ENCODE results near the gene TLCD3B. TPM values are rescaled to one million over a fixed set of nuclear protein-coding genes. Genes with fewer than 3 reads are reported as not detected.

The TLCD3B gene
- total RNA-seq, 1 donor from 2014 or later: 1.5 TPM

- H3K36me3 Mint-ChIP-seq (ENCODE audit: insufficient read depth): peaks cover 12% of the 10 kb centered on the region
- no peaks in the 10 kb centered on the region for H3K9me3 Mint-ChIP-seq (ENCODE audit: low read depth)
- DNase-seq (ENCODE audit: low spot score, unreplicated experiment): peak; percentile 78
- peak within 1 kb of the TSS; percentile 92 for H3K4me3 Mint-ChIP-seq (ENCODE audit: low read depth)
- H3K27ac Mint-ChIP-seq: peak within 1 kb of the TSS; percentile 94
- H3K27me3 Mint-ChIP-seq: no peaks in the 10 kb centered on the region
- TF ChIP-seq CTCF (IDR thresholded peaks at IDR 0.05; ENCODE audit: unreplicated experiment): peak; percentile 18
- H3K4me1 Mint-ChIP-seq (ENCODE audit: low read depth): peaks cover 15% of the 10 kb centered on the region
These were observed 44.6 kb upstream of the TLCD3B start, which contains the start of gene PPP4C for GRCh38 chr16:30075503-30076275. TSS of gene PPP4C (plus strand) at chr16:30075994. CDS start at chr16:30076378, 384 bp downstream.

- DNase-seq (ENCODE audit: low spot score, unreplicated experiment): no peak
- Mint-ChIP-seq H3K36me3 (ENCODE audit: insufficient read depth) (peaks cover 20% of the 10 kb centered on the region), H3K27ac (peak overlapping the region; percentile 16), H3K4me3 (ENCODE audit: low read depth) (no peak overlapping the region), H3K27me3 (no peaks in the 10 kb centered on the region), H3K4me1 (ENCODE audit: low read depth) (peaks cover 8% of the 10 kb centered on the region), H3K9me3 (ENCODE audit: low read depth) (no peaks in the 10 kb centered on the region)
- no peak for TF ChIP-seq CTCF (IDR thresholded peaks at IDR 0.05; ENCODE audit: unreplicated experiment)
These were observed 39.4 kb upstream of the TLCD3B start for GRCh38 chr16:30070490-30070889.

- Mint-ChIP-seq H3K27ac (no peak overlapping the region), H3K9me3 (ENCODE audit: low read depth) (no peaks in the 10 kb centered on the region), H3K4me1 (ENCODE audit: low read depth) (peaks cover 8% of the 10 kb centered on the region), H3K4me3 (ENCODE audit: low read depth) (no peak overlapping the region), H3K36me3 (ENCODE audit: insufficient read depth) (peaks cover 20% of the 10 kb centered on the region), H3K27me3 (no peaks in the 10 kb centered on the region)
- no peak for TF ChIP-seq CTCF (IDR thresholded peaks at IDR 0.05; ENCODE audit: unreplicated experiment)
- DNase-seq (ENCODE audit: low spot score, unreplicated experiment): no peak
These were observed 38.8 kb upstream of the TLCD3B start for GRCh38 chr16:30069611-30070462.

- peak; percentile 57 for TF ChIP-seq CTCF (IDR thresholded peaks at IDR 0.05; ENCODE audit: unreplicated experiment)
- peaks cover 13% of the 10 kb centered on the region for H3K4me1 Mint-ChIP-seq (ENCODE audit: low read depth)
- peak overlapping the region; percentile 64 for H3K27ac Mint-ChIP-seq
- H3K9me3 Mint-ChIP-seq (ENCODE audit: low read depth): no peaks in the 10 kb centered on the region
- no peak for DNase-seq (ENCODE audit: low spot score, unreplicated experiment)
- H3K27me3 Mint-ChIP-seq: no peaks in the 10 kb centered on the region
- peak overlapping the region; percentile 24 for H3K4me3 Mint-ChIP-seq (ENCODE audit: low read depth)
- H3K36me3 Mint-ChIP-seq (ENCODE audit: insufficient read depth): peaks cover 20% of the 10 kb centered on the region
These were observed 37.9 kb upstream of the TLCD3B start for GRCh38 chr16:30068750-30069610.
